Lower lobe of right lung (tissue), 2 donors: Measurements from ENCODE around the gene KIAA2012. TPM values are rescaled to one million over a fixed set of nuclear protein-coding genes. Genes with fewer than 3 reads are reported as not detected.
A peak's percentile ranks its signal among the peaks of the same experiment; 100 is the strongest.

Source experiments
- ATAC-seq, 2 donors: fragments of 200-7000 bp; cut with Tn5 transposase; one replicate each; pipeline ENCODE4 v1.9.1; 2020 to 2022; ENCODE audit warnings: mild to moderate bottlenecking in 2 of 2, moderate library complexity in 2 of 2
- DNase-seq: peaks from one replicate; pipeline ENCODE4 v3.0.0-alpha.2; 2020
- H3K27ac ChIP-seq: fragments of 200-600 bp; one replicate; pipeline ENCODE4 v1.8.0; 2022
- H3K27me3 ChIP-seq: fragments of 200-600 bp; one replicate; pipeline ENCODE4 v1.8.0; 2022; ENCODE audit warnings: low read depth
- H3K36me3 ChIP-seq: fragments of 200-600 bp; one replicate; pipeline ENCODE4 v1.8.0; 2022; ENCODE audit warnings: mild to moderate bottlenecking
- H3K4me1 ChIP-seq: fragments of 200-600 bp; one replicate; pipeline ENCODE4 v1.8.0; 2022
- H3K4me3 ChIP-seq: fragments of 200-600 bp; one replicate; pipeline ENCODE4 v1.8.0; 2022; ENCODE audit warnings: mild to moderate bottlenecking
- H3K9me3 ChIP-seq: fragments of 200-600 bp; one replicate; pipeline ENCODE4 v1.8.0; 2022
- intact Hi-C: fragments of 100-400 bp; cut with DNase I; formaldehyde crosslinking; loops from one replicate; pipeline ENCODE4 v1.11.0; 2022
- total RNA-seq: library from RNA; stranded (reverse); fragmentation: NEBNext Ultra II Directional; extraction: Animal tissue kit (Norgen Biotek cat#: 25700); gene quantifications from one replicate; pipeline ENCODE4 v1.2.1, GENCODE V29; 2021
- TF ChIP-seq, protein P1 (sequence below): fragments of 200-600 bp; IDR thresholded peaks from one replicate; pipeline ENCODE4 v1.8.0; 2022; ENCODE audit warnings: antibody characterized with exemption, mild to moderate bottlenecking
- donor health status: DM: no; HTN: yes; CAD: no; lungs with severe emphysema.

KIAA2012 gene
- total RNA-seq, 1 donor from 2014 or later, result 2.8 TPM

DNA sequence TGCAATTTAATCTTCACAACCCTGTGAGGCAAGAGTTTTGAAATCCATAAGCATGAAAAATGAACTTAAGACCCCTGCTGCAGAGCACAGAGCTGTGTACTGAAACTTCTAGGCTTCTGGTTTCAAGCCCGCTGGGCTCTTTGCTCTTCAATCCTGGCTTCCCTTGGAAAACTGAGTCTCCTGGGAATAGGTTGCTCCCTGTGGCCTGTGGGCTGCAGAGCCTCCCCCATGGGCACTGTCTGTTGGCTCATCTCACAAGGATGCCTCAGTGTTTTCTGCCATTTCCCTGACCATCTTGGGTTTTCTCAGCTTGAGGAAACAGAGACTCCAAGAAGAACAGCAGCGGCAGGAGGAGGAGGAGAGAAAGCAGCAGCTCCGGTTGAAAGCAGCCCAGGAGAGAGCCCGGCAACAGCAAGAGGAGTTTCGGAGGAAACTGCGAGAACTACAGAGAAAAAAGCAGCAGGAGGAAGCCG lies 120.9 kb downstream of the KIAA2012 start:
- DNase-seq, result no peak
- no peaks in the 10 kb centered on the region for H3K36me3 ChIP-seq
- H3K27me3 ChIP-seq, result no peaks in the 10 kb centered on the region
- H3K4me1 ChIP-seq, result no peaks in the 10 kb centered on the region
- no peaks in the 10 kb centered on the region for H3K9me3 ChIP-seq
- TF ChIP-seq, protein P1, sequence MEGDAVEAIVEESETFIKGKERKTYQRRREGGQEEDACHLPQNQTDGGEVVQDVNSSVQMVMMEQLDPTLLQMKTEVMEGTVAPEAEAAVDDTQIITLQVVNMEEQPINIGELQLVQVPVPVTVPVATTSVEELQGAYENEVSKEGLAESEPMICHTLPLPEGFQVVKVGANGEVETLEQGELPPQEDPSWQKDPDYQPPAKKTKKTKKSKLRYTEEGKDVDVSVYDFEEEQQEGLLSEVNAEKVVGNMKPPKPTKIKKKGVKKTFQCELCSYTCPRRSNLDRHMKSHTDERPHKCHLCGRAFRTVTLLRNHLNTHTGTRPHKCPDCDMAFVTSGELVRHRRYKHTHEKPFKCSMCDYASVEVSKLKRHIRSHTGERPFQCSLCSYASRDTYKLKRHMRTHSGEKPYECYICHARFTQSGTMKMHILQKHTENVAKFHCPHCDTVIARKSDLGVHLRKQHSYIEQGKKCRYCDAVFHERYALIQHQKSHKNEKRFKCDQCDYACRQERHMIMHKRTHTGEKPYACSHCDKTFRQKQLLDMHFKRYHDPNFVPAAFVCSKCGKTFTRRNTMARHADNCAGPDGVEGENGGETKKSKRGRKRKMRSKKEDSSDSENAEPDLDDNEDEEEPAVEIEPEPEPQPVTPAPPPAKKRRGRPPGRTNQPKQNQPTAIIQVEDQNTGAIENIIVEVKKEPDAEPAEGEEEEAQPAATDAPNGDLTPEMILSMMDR, result no peak
- intact Hi-C loops, result no loop called here
- no peak overlapping the region for H3K4me3 ChIP-seq
- no peak overlapping the region for H3K27ac ChIP-seq
- no peak for ATAC-seq

DNA sequence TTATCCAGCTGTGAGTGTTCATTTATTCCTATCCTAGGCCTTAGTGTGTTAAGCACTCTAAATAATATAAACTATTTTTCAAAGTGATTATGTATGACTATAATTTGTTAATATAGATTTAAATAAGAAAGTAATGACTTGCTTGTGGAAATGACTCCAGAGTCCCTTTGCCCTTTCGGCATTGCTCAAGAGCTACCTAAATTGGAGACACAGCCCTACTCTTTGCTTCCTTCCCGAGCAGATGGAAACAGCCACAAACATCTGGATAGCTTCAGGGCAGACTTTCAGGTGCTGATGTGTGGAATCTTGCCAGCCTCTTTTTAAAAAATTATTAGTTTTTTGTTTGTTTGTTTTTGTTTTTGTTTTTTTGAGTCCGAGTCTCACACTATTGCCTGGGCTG lies 121.4 kb downstream of the KIAA2012 start:
- Histone ChIP-seq H3K27me3 (no peaks in the 10 kb centered on the region), H3K27ac (no peak overlapping the region), H3K9me3 (no peaks in the 10 kb centered on the region), H3K4me1 (no peaks in the 10 kb centered on the region), H3K36me3 (no peaks in the 10 kb centered on the region), H3K4me3 (no peak overlapping the region)
- ATAC-seq (no peak), DNase-seq (no peak)
- TF ChIP-seq, protein P1, result no peak
- intact Hi-C loops, result no loop called here

DNA sequence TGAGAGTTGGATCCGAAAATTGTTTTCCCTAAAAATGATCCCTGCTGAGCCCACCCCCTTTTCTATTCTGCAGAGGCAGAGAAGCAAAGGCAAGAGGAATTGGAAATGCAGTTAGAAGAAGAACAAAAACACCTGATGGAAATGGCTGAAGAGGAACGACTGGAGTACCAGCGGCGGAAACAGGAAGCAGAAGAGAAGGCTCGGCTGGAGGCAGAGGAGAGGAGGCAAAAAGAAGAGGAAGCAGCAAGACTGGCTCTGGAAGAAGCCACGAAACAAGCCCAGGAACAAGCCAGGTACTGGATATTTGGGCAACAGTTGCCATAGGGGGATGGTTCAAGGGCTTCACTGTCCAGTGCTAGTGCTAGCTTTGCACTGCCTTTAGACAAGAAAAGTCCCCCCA lies 123.7 kb downstream of the KIAA2012 start:
- Histone ChIP-seq H3K4me1 (no peaks in the 10 kb centered on the region), H3K9me3 (no peaks in the 10 kb centered on the region), H3K4me3 (no peak overlapping the region), H3K36me3 (no peaks in the 10 kb centered on the region), H3K27ac (no peak overlapping the region), H3K27me3 (no peaks in the 10 kb centered on the region)
- DNase-seq, result no peak
- ATAC-seq, result no peak
- intact Hi-C loops, result no loop called here
- TF ChIP-seq, protein P1, result no peak

DNA sequence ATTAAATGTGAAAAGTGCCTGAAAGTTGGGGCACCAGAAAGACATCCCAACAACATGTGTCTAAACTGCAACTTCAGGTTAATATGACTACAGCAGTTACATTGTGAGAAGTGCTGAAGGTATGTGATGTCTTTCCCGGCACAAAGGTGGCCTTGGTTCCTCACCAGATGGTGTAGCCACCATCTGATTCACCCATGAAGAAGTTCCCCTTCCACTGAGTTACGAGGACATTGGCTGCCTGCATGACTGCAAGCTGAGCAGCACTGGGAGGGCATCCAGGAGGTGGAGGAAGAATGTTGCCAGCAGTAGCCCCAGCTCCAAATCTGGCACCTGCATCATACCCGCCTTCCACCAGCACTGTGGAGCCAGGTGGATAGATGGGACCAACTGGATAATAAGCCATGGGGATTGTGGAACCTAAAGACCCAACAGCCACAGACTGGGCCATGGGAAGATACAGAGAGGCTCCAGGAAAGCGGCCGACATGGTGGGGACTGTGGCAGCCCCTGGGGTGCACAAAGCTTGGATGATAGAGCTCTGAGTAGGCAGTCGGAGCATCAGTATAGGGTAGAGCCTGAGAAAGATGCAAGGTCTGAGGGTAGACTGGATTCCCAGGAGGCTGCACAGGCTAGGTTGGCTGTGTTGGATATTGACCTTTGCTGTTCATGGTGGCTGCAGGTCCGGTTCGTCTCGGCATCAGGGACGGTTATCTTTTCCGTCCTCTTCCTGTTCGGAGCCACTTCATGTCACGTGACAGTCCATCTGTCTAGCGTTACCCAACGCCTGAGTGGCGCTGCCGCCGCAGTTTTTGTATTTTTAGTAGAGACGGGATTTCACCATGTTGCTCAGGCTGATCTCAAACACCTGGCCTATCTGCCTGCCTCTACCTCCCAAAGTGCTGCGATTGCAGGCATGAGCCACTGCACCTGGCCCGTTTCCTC lies 128.4 kb downstream of the KIAA2012 start:
- TF ChIP-seq, protein P1, result no peak

DNA sequence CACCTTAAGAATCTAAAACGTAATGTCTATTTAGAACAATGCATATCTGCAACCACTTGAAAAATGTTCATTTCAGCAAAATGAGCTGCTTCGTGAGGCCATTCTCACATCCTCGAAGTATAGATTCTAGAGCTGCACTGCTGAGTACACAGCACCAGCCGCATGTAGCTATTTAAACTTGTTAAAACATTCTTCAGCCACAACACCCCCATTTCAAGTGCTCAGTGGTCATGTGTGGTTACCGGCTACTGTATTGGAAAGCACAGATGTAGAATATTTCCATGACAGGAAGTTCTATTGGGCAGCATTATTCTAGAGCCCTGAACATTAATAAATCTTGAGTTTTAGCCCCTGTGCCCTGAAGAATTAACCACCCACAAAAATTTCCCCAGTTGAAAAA lies 130.3 kb downstream of the KIAA2012 start:
- TF ChIP-seq, protein P1, result no peak
- DNase-seq (no peak), ATAC-seq (no peak)
- Histone ChIP-seq H3K27me3 (no peaks in the 10 kb centered on the region), H3K9me3 (no peaks in the 10 kb centered on the region), H3K4me3 (no peak overlapping the region), H3K27ac (no peak overlapping the region), H3K36me3 (peaks cover 38% of the 10 kb centered on the region), H3K4me1 (no peaks in the 10 kb centered on the region)
- intact Hi-C loops, result no loop called here

More for the DNA sequence above, 128.4 kb downstream of the KIAA2012 start:
- Histone ChIP-seq H3K4me3 (no peak overlapping the region), H3K27ac (no peak overlapping the region), H3K9me3 (no peaks in the 10 kb centered on the region), H3K27me3 (no peaks in the 10 kb centered on the region), H3K36me3 (peaks cover 19% of the 10 kb centered on the region), H3K4me1 (no peaks in the 10 kb centered on the region)
- intact Hi-C loops, result no loop called here
- no peak for DNase-seq
- peak; percentile 11 to 25 for ATAC-seq
